PC-3 (cell line): ENCODE results near the gene GRIN2A. TPM values are rescaled to one million over a fixed set of nuclear protein-coding genes. Genes with fewer than 3 reads are reported as not detected.

ENCODE experiments used
- ATAC-seq: fragments of 200-7000 bp; cut with Tn5 transposase; 2 replicates; pipeline ENCODE4 v1.9.1; 2020; ENCODE audit warnings: mild to moderate bottlenecking, moderate library complexity
- BruUV-seq: library from RNA; stranded (reverse); fragments of 400-500 nt; replicated peaks from 2 replicates; lab custom pipeline; 2021; lab: Mats Ljungman, UMichigan
- CTCF ChIA-PET: fragments of 300-600 bp; sonication (Branson Sonifier 250); formaldehyde crosslinking; loops from one replicate; lab custom pipeline; 2022; ENCODE audit warnings: antibody characterized with exemption; lab: Charles Lee
- POLR2A ChIA-PET: fragments of 300-600 bp; sonication (Branson Sonifier 250); formaldehyde crosslinking; loops from one replicate; lab custom pipeline; 2022; ENCODE audit warnings: antibody characterized with exemption; ENCODE audit not compliant: unreplicated experiment; lab: Charles Lee
- DNase-seq: peaks from one replicate; pipeline ENCODE4 v3.0.0-alpha.2; 2015
- H2AFZ ChIP-seq: fragments of 300-600 bp; sonication (generic); 2 replicates; pipeline ENCODE4 v1.6.0; 2016; ENCODE audit warnings: antibody characterized with exemption, low read length
- H3F3A ChIP-seq: fragments of 300-600 bp; sonication (generic); one replicate; pipeline ENCODE4 v1.6.0; 2017; ENCODE audit warnings: antibody characterized with exemption, low read length, control low read depth, mild to moderate bottlenecking; ENCODE audit not compliant: unreplicated experiment
- H3K27ac ChIP-seq: fragments of 300-600 bp; sonication (generic); 2 replicates; pipeline ENCODE4 v1.5.1; 2016; ENCODE audit warnings: mild to moderate bottlenecking, low read length
- H3K27me3 ChIP-seq: fragments of 300-600 bp; sonication (generic); 2 replicates; pipeline ENCODE4 v1.6.1; 2016; ENCODE audit warnings: low read length, mixed read lengths
- H3K36me3 ChIP-seq: fragments of 300-600 bp; sonication (generic); 2 replicates; pipeline ENCODE4 v1.6.1; 2016; ENCODE audit warnings: low read depth, mixed run types, low read length, mixed read lengths
- H3K4me1 ChIP-seq: fragments of 300-600 bp; sonication (generic); 2 replicates; pipeline ENCODE4 v1.5.1; 2016; ENCODE audit warnings: low read length; ENCODE audit not compliant: insufficient read depth
- H3K4me2 ChIP-seq: fragments of 300-600 bp; sonication (generic); 2 replicates; pipeline ENCODE4 v1.6.0; 2016; ENCODE audit warnings: low read length
- H3K4me3 ChIP-seq: fragments of 300-600 bp; sonication (generic); 2 replicates; pipeline ENCODE4 v1.5.1; 2016; ENCODE audit warnings: mild to moderate bottlenecking, low read length, mixed read lengths
- H3K79me2 ChIP-seq: fragments of 300-600 bp; sonication (generic); 2 replicates; pipeline ENCODE4 v1.6.1; 2017; ENCODE audit warnings: low read length, mixed read lengths
- H3K9ac ChIP-seq: fragments of 300-600 bp; sonication (generic); 2 replicates; pipeline ENCODE4 v1.6.0; 2016; ENCODE audit warnings: mild to moderate bottlenecking, low read length
- H3K9me2 ChIP-seq: fragments of 300-600 bp; sonication (generic); replicated peaks from 2 replicates; pipeline ENCODE4 v1.6.1; 2016; ENCODE audit warnings: mixed run types, low read length, mixed read lengths
- H3K9me3 ChIP-seq: fragments of 300-600 bp; sonication (generic); 2 replicates; pipeline ENCODE4 v1.6.1; 2016; ENCODE audit warnings: low read length, mixed read lengths
- H4K20me1 ChIP-seq: fragments of 300-600 bp; sonication (generic); 2 replicates; pipeline ENCODE4 v1.6.1; 2016; ENCODE audit warnings: low read length, mixed read lengths
- CTCF ChIP-seq: fragments of 300-600 bp; sonication (generic); conservative IDR thresholded peaks from 2 replicates; pipeline ENCODE4 v1.5.1; 2017; ENCODE audit warnings: antibody characterized with exemption, low read depth, mild to moderate bottlenecking, low read length
- EZH2 ChIP-seq: fragments of 300-600 bp; sonication (generic); IDR thresholded peaks from one replicate; pipeline ENCODE4 v1.6.1; 2017; ENCODE audit warnings: antibody characterized with exemption, mild to moderate bottlenecking, low read length; ENCODE audit not compliant: unreplicated experiment
- EZH2phosphoT487 ChIP-seq: fragments of 300-600 bp; sonication (generic); IDR thresholded peaks from 2 replicates; pipeline ENCODE4 v1.6.1; 2018; ENCODE audit warnings: mild to moderate bottlenecking, antibody characterized with exemption, low read length, borderline replicate concordance
- intact Hi-C: fragments of 100-400 bp; cut with micrococcal nuclease; formaldehyde crosslinking; loops from 2 replicates; pipeline ENCODE4 v1.9.0; 2023
- total RNA-seq: library from RNA; depleted of rRNA; stranded (reverse); fragments of >200 nt; gene quantifications from 2 replicates; pipeline ENCODE4 v1.2.3, GENCODE V29; 2014

The GRIN2A gene
- total RNA-seq, 1 experiment from 2014 or later: 0.04 TPM

- Histone ChIP-seq H3K9ac (no peak overlapping the region), H3K36me3 (no peaks in the 10 kb centered on the region), H3F3A (no peaks in the 10 kb centered on the region), H3K27me3 (peaks cover 30% of the 10 kb centered on the region), H3K4me2 (no peak overlapping the region), H4K20me1 (no peaks in the 10 kb centered on the region), H3K4me1 (no peaks in the 10 kb centered on the region), H3K79me2 (no peaks in the 10 kb centered on the region), H3K9me2 (no peaks in the 10 kb centered on the region), H2AFZ (no peak overlapping the region), H3K4me3 (no peak overlapping the region), H3K9me3 (no peaks in the 10 kb centered on the region), H3K27ac (no peak overlapping the region)
- POLR2A ChIA-PET: no interaction called here
- intact Hi-C loops: no loop called here
- no peak for ATAC-seq
- TF ChIP-seq EZH2: no peak
- no peak for TF ChIP-seq EZH2phosphoT487
- no peak for TF ChIP-seq CTCF
- no TSS peak for BruUV-seq
- no peak for DNase-seq
- CTCF ChIA-PET: no interaction called here
Observed at GRCh38 chr16:10039220-10040096, 142.8 kb downstream of the GRIN2A start.

- ATAC-seq (no peak), DNase-seq (peak; percentile 7)
- H3K4me1 ChIP-seq: no peaks in the 10 kb centered on the region
- H3K9ac ChIP-seq: no peak overlapping the region
- H3K27ac ChIP-seq: no peak overlapping the region
- H3K79me2 ChIP-seq: no peaks in the 10 kb centered on the region
- no peaks in the 10 kb centered on the region for H3F3A ChIP-seq
- H3K9me2 ChIP-seq: no peaks in the 10 kb centered on the region
- ChIA-PET CTCF (no interaction called here), POLR2A (no interaction called here)
- no TSS peak for BruUV-seq
- no peaks in the 10 kb centered on the region for H3K9me3 ChIP-seq
- TF ChIP-seq CTCF (no peak), EZH2 (no peak), EZH2phosphoT487 (no peak)
- peaks cover 21% of the 10 kb centered on the region for H3K27me3 ChIP-seq
- H3K36me3 ChIP-seq: no peaks in the 10 kb centered on the region
- H3K4me2 ChIP-seq: no peak overlapping the region
- no peak overlapping the region for H3K4me3 ChIP-seq
- H4K20me1 ChIP-seq: no peaks in the 10 kb centered on the region
- intact Hi-C loops: no loop called here
- no peak overlapping the region for H2AFZ ChIP-seq
Observed at GRCh38 chr16:10037751-10038150, 144.5 kb downstream of the GRIN2A start.

- H3F3A ChIP-seq: no peaks in the 10 kb centered on the region
- POLR2A ChIA-PET: no interaction called here
- ATAC-seq (no peak), DNase-seq (no peak)
- CTCF ChIA-PET: no interaction called here
- no peaks in the 10 kb centered on the region for H3K4me1 ChIP-seq
- no peaks in the 10 kb centered on the region for H3K9me3 ChIP-seq
- H3K79me2 ChIP-seq: no peaks in the 10 kb centered on the region
- no TSS peak for BruUV-seq
- no peak overlapping the region for H3K27ac ChIP-seq
- H3K4me3 ChIP-seq: no peak overlapping the region
- no peak overlapping the region for H3K9ac ChIP-seq
- intact Hi-C loops: no loop called here
- no peaks in the 10 kb centered on the region for H4K20me1 ChIP-seq
- H3K9me2 ChIP-seq: no peaks in the 10 kb centered on the region
- peaks cover 21% of the 10 kb centered on the region for H3K27me3 ChIP-seq
- H2AFZ ChIP-seq: no peak overlapping the region
- no peak overlapping the region for H3K4me2 ChIP-seq
- no peak for TF ChIP-seq CTCF
- TF ChIP-seq EZH2: no peak
- TF ChIP-seq EZH2phosphoT487: no peak
- H3K36me3 ChIP-seq: no peaks in the 10 kb centered on the region
Observed at GRCh38 chr16:10036956-10037355, 145.3 kb downstream of the GRIN2A start.
